Hepatocyte (in vitro differentiated cells): ENCODE data around the gene ARL15.

ENCODE experiments used
- CTCF ChIP-seq: fragments of 200-600 bp; sonication (generic); IDR thresholded peaks from 2 replicates; pipeline ENCODE4 v1.5.1; 2016; ENCODE audit warnings: antibody characterized with exemption, mild to moderate bottlenecking; ENCODE audit not compliant: poor library complexity
- EZH2 ChIP-seq: fragments of 200-600 bp; sonication (generic); IDR thresholded peaks from 2 replicates; pipeline ENCODE4 v1.6.1; 2016; ENCODE audit warnings: antibody characterized with exemption, mild to moderate bottlenecking, borderline replicate concordance
- EZH2phosphoT487 ChIP-seq: fragments of 200-600 bp; sonication (generic); IDR thresholded peaks from one replicate; pipeline ENCODE4 v1.6.1; 2018; ENCODE audit warnings: antibody characterized with exemption, mild to moderate bottlenecking, low read depth, moderate library complexity; ENCODE audit not compliant: unreplicated experiment, severe bottlenecking

GRCh38 chr5:54347221-54347865 is 37.0 kb upstream of the ARL15 start:
- TF ChIP-seq CTCF (no peak), EZH2 (no peak), EZH2phosphoT487 (no peak)
